NCI-H2029 (cell line): Measurements from ENCODE around the gene ELOVL5.
"Not testable (repeated sequence)": the region's sequence is repeated elsewhere in the genome, so short reads cannot be mapped to it uniquely, and the experiment has no call there.

ENCODE experiments used
- DNase-seq: peaks from one replicate; lab custom pipeline; 2025; lab: John Stamatoyannopoulos, UW

ELOVL5 gene

GRCh38 chr6:53304953-53305352 is 43.8 kb downstream of the ELOVL5 start:
- not testable (repeated sequence) for DNase-seq

GRCh38 chr6:53302678-53303360 is 45.9 kb downstream of the ELOVL5 start:
- no peak for DNase-seq

GRCh38 chr6:53301801-53302537 is 46.8 kb downstream of the ELOVL5 start:
- DNase-seq, result no peak

GRCh38 chr6:53300656-53301551 is 47.8 kb downstream of the ELOVL5 start:
- DNase-seq, result no peak

- DNase-seq, result no peak
These were observed 49.3 kb downstream of the ELOVL5 start for GRCh38 chr6:53299331-53300005.

GRCh38 chr6:53297004-53297403 is 51.7 kb downstream of the ELOVL5 start:
- no peak for DNase-seq

- DNase-seq, result no peak
These were observed 53.6 kb downstream of the ELOVL5 start for GRCh38 chr6:53295176-53295575.

GRCh38 chr6:53294611-53295010 is 54.1 kb downstream of the ELOVL5 start:
- no peak for DNase-seq

- no peak for DNase-seq
These were observed 54.7 kb downstream of the ELOVL5 start for GRCh38 chr6:53294095-53294494.

GRCh38 chr6:53293691-53294090 is 55.1 kb downstream of the ELOVL5 start:
- DNase-seq, result no peak

GRCh38 chr6:53290537-53291510 is 57.9 kb downstream of the ELOVL5 start:
- no peak for DNase-seq

- peak; percentile 66 for DNase-seq
These were observed 61.2 kb downstream of the ELOVL5 start for GRCh38 chr6:53287336-53288225.

GRCh38 chr6:53284901-53285300 is 63.8 kb downstream of the ELOVL5 start:
- DNase-seq, result no peak

GRCh38 chr6:53282741-53283140 is 66.0 kb downstream of the ELOVL5 start:
- no peak for DNase-seq

GRCh38 chr6:53282234-53282633 is 66.5 kb downstream of the ELOVL5 start:
- no peak for DNase-seq

- DNase-seq, result no peak
These were observed 67.1 kb downstream of the ELOVL5 start for GRCh38 chr6:53281518-53282215.

- peak; percentile 8 for DNase-seq
These were observed 68.5 kb downstream of the ELOVL5 start for GRCh38 chr6:53280207-53280606.

GRCh38 chr6:53279293-53279692 is 69.5 kb downstream of the ELOVL5 start:
- DNase-seq, result no peak

- no peak for DNase-seq
These were observed 75.4 kb downstream of the ELOVL5 start for GRCh38 chr6:53273370-53273769.
